Uterus (tissue), 4 donors: ENCODE data around the gene STAB2. TPM values are rescaled to one million over a fixed set of nuclear protein-coding genes. Genes with fewer than 3 reads are reported as not detected.

Experiments used
- DNase-seq, 2 donors: peaks; one replicate each; pipeline ENCODE4 v3.0.0-alpha.2; 2019 to 2020
- H3K27ac ChIP-seq, 2 donors: fragments of 200-600 bp; sonication (generic); 1 replicate in 1 of 2; 2 replicates in 1 of 2; pipeline ENCODE4 v1.5.1; 2016 to 2018
- H3K27me3 ChIP-seq, 2 donors: fragments of 200-600 bp; sonication (generic); one replicate each; pipeline ENCODE4 v1.5.1; 2018 to 2019; ENCODE audit warnings: control low read depth in 1 of 2
- H3K36me3 ChIP-seq, 2 donors: fragments of 200-600 bp; sonication (generic); one replicate each; pipeline ENCODE4 v1.5.1; 2019; ENCODE audit warnings: control low read depth in 1 of 2
- H3K4me1 ChIP-seq, 2 donors: fragments of 200-600 bp; sonication (generic); one replicate each; pipeline ENCODE4 v1.5.1; 2018 to 2019; ENCODE audit warnings: control low read depth in 1 of 2
- H3K4me3 ChIP-seq, 2 donors: fragments of 200-600 bp; sonication (generic); 1 replicate in 1 of 2; 2 replicates in 1 of 2; pipeline ENCODE4 v1.5.1; 2018 to 2019; ENCODE audit warnings: mild to moderate bottlenecking in 1 of 2
- H3K9me3 ChIP-seq, 2 donors: fragments of 200-600 bp; sonication (generic); one replicate each; pipeline ENCODE4 v1.5.1; 2019; ENCODE audit warnings: control low read depth in 1 of 2
- POLR2A ChIP-seq, 2 donors: fragments of 450-650 bp; IDR thresholded peaks; one replicate each; pipeline ENCODE4 v1.6.1; 2016; ENCODE audit warnings: antibody characterized with exemption in 2 of 2, mild to moderate bottlenecking in 1 of 2, moderate library complexity in 1 of 2
- intact Hi-C: fragments of 100-400 bp; cut with DNase I; formaldehyde crosslinking; loops from one replicate; pipeline ENCODE4 v1.15.1; 2023; ENCODE audit warnings: low total_unique reads
- total RNA-seq, 4 donors: library from RNA; depleted of rRNA in 3 of 4; stranded (reverse); fragments of >200 nt in 3 of 4; gene quantifications; one replicate each; pipeline versions ENCODE4 v1.1.0 to v1.2.4, GENCODE V29; 2014 to 2023
- TF ChIP-seq, protein P1 (sequence below), 4 experiments: fragments of 200-600 bp in 2 of 4; fragments of 450-650 bp in 2 of 4; sonication (generic) in 2 of 4; IDR thresholded peaks; one replicate each; pipeline ENCODE4 v1.5.1; 2016 to 2019; ENCODE audit warnings: antibody characterized with exemption in 4 of 4, mild to moderate bottlenecking in 2 of 4, moderate library complexity in 1 of 4
- donor health status: DM: yes; HTN: yes; CAD: no.

STAB2 gene
- total RNA-seq, 4 donors from 2014 or later = 0.21 to 19.4 (median 2.6) TPM; not detected in 1

DNA sequence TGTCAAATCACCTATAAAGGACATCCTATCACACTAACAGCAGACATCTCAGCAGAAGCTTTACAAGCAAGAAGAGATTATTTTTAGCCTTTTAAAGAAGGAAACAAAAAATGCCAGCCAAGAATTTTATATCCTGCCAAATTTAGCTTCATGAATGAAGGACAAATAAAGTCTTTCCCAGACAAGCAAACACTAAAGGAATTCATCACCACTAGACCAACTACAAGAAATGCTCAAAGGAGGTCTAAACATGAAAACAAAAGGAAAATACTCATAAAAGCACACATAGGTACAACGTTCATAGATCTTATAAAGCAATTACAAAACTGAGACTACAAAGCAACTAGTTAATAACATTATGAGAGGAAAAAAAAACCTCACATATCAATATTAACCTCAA, 20.7 kb upstream of the STAB2 start:
- Histone ChIP-seq H3K9me3 (peaks cover 0 to 17% of the 10 kb centered on the region in 2 donors), H3K4me3 (no peak overlapping the region), H3K27ac (no peak overlapping the region), H3K27me3 (peaks cover 0 to 6% of the 10 kb centered on the region in 2 donors), H3K36me3 (no peaks in the 10 kb centered on the region), H3K4me1 (no peaks in the 10 kb centered on the region)
- DNase-seq = no peak
- no peak for TF ChIP-seq POLR2A (IDR thresholded peaks at IDR 0.05)
- TF ChIP-seq, protein P1, sequence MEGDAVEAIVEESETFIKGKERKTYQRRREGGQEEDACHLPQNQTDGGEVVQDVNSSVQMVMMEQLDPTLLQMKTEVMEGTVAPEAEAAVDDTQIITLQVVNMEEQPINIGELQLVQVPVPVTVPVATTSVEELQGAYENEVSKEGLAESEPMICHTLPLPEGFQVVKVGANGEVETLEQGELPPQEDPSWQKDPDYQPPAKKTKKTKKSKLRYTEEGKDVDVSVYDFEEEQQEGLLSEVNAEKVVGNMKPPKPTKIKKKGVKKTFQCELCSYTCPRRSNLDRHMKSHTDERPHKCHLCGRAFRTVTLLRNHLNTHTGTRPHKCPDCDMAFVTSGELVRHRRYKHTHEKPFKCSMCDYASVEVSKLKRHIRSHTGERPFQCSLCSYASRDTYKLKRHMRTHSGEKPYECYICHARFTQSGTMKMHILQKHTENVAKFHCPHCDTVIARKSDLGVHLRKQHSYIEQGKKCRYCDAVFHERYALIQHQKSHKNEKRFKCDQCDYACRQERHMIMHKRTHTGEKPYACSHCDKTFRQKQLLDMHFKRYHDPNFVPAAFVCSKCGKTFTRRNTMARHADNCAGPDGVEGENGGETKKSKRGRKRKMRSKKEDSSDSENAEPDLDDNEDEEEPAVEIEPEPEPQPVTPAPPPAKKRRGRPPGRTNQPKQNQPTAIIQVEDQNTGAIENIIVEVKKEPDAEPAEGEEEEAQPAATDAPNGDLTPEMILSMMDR (IDR thresholded peaks at IDR 0.05) = no peak
- intact Hi-C loops = no loop called here

DNA sequence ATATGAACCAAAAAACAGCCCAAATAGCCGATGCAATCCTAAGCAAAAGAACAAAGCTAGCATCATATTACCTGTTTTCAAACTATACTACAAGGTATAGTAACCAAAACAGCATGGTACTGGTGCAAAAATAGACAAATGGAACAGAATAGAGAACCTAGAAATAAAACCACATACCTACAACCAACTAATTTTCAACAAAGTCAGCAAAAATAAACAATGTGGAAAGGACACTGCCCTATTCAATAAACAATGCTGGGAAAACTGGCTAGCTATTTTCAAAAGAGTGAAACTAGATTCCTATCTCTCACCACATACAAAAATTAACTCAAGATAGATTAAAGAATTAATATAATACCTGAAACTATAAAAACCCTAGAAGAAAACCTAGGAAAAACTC, 17.8 kb upstream of the STAB2 start:
- Histone ChIP-seq H3K4me1 (no peaks in the 10 kb centered on the region), H3K36me3 (no peaks in the 10 kb centered on the region), H3K27ac (no peak overlapping the region), H3K4me3 (no peak overlapping the region), H3K27me3 (peaks cover 0 to 6% of the 10 kb centered on the region in 2 donors), H3K9me3 (peaks cover 0 to 17% of the 10 kb centered on the region in 2 donors)
- intact Hi-C loops = no loop called here
- DNase-seq = no peak
- TF ChIP-seq, protein P1 (IDR thresholded peaks at IDR 0.05) = no peak
- TF ChIP-seq POLR2A (IDR thresholded peaks at IDR 0.05) = no peak

DNA sequence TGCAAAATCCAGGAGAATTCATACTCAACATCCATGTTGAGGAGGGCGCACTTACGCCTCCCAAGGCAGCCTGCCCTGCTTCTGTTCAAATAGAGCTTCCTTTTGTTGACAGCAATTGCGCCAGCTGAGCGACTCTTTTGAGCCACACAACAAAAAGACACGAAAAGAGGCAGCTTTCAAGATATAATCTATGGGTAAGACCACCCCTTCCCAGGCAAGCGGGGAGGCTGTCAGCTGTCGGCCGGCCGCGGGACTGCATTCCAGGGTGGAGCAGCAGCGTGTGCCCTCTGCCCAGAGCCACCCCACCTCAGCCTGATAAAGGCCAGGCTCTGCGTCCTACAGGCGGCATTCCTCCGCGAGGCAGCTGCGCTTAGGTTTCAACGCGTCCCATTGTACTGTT, 15.8 kb upstream of the STAB2 start:
- TF ChIP-seq, protein P1 (IDR thresholded peaks at IDR 0.05) = no peak
- no peak for TF ChIP-seq POLR2A (IDR thresholded peaks at IDR 0.05)
- Histone ChIP-seq H3K4me1 (no peaks in the 10 kb centered on the region), H3K36me3 (no peaks in the 10 kb centered on the region), H3K9me3 (peaks cover 0 to 8% of the 10 kb centered on the region in 2 donors), H3K27ac (no peak overlapping the region), H3K4me3 (no peak overlapping the region), H3K27me3 (peaks cover 0 to 6% of the 10 kb centered on the region in 2 donors)
- no peak for DNase-seq
- intact Hi-C loops = no loop called here

DNA sequence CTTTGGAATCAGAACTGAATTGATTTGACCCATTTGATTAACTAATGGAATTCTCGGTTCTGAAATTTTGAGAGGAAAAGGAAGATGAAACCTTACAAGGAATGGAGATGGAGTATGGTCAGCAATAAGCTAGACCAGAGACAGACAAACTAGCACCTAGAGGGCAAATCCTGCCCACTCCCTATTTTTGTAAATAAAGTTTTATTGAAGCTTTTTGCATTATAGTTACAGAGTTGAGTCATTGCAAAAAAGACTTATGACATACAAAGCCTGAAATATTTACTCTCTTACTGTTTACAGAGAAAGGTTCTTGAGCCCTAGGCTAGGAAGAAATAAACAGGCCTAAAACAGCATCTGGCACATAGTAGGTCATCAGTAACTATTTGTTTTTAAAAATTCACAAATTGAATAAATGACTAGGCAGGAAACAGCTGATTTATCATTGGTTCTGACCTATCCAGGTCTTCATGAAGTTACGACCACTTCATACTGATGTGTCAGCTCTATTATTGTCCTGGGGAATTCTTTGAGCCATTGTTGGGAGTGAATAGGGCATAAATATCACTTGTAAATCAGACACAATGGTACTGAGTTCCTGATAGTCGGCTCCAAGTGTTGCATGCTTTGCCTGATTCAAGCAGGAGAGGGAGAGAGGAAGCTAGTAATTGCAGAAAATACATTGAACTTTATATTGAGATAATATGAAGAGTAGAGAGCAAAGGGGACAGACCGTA, 14.6 kb upstream of the STAB2 start:
- DNase-seq = no peak
- no peaks in the 10 kb centered on the region for H3K4me1 ChIP-seq
- peaks cover 0 to under 1% of the 10 kb centered on the region in 2 donors for H3K9me3 ChIP-seq
- H3K27me3 ChIP-seq = peaks cover 0 to 6% of the 10 kb centered on the region in 2 donors
- TF ChIP-seq, protein P1 (IDR thresholded peaks at IDR 0.05) = no peak
- TF ChIP-seq POLR2A (IDR thresholded peaks at IDR 0.05) = no peak
- H3K4me3 ChIP-seq = no peak overlapping the region
- intact Hi-C loops = no loop called here
- no peaks in the 10 kb centered on the region for H3K36me3 ChIP-seq
- H3K27ac ChIP-seq = no peak overlapping the region

DNA sequence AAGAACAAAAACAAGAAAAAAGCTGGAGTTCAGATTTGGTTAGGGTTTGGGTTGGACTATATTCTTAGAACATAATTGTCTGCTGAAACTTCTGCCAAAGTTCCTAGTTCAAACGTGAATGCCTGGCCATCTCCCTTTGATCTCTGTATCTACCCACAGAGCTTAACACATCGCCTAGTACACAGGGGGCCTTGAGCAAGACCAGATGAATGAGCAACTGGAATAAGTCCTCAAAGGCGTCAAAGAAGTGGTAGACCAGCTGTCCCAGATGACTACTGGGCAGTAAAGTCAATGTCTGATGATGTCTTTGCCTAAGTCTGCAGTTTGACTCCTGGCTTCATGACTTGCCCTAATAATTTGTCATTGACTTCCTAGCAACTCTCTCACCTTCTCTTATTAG, 13.9 kb upstream of the STAB2 start:
- H3K36me3 ChIP-seq = no peaks in the 10 kb centered on the region
- no peaks in the 10 kb centered on the region for H3K9me3 ChIP-seq
- H3K27ac ChIP-seq = no peak overlapping the region
- TF ChIP-seq POLR2A (IDR thresholded peaks at IDR 0.05) = no peak
- TF ChIP-seq, protein P1 (IDR thresholded peaks at IDR 0.05) = no peak
- H3K27me3 ChIP-seq = peaks cover 0 to 6% of the 10 kb centered on the region in 2 donors
- intact Hi-C loops = no loop called here
- H3K4me1 ChIP-seq = no peaks in the 10 kb centered on the region
- no peak for DNase-seq
- H3K4me3 ChIP-seq = no peak overlapping the region
